H9 (cell line): ENCODE measurements around the gene MRO. TPM values are rescaled to one million over a fixed set of nuclear protein-coding genes. Genes with fewer than 3 reads are reported as not detected.

Source experiments
- DNase-seq: peaks from one replicate; pipeline ENCODE4 v3.0.0-alpha.2; 2017
- H2AFZ ChIP-seq: one replicate; pipeline ENCODE4 v1.6.1; 2013; ENCODE audit warnings: mild to moderate bottlenecking, low read length, control low read depth, moderate library complexity
- H2AK5ac ChIP-seq: 2 replicates; pipeline ENCODE4 v1.6.1; 2013; ENCODE audit warnings: low read length, control low read depth, mixed read lengths; ENCODE audit not compliant: insufficient read length
- H2BK120ac ChIP-seq: one replicate; pipeline ENCODE4 v1.6.1; 2013; ENCODE audit warnings: low read depth, mild to moderate bottlenecking, low read length, control low read depth, inconsistent platforms; ENCODE audit not compliant: poor library complexity, severe bottlenecking
- H2BK12ac ChIP-seq: 2 replicates; pipeline ENCODE4 v1.6.1; 2013; ENCODE audit warnings: low read length, control low read depth, mixed read lengths, low read depth; ENCODE audit not compliant: insufficient read length
- H2BK15ac ChIP-seq: 2 replicates; pipeline ENCODE4 v1.6.1; 2013; ENCODE audit warnings: low read depth, low read length, control low read depth
- H2BK20ac ChIP-seq: one replicate; pipeline ENCODE4 v1.6.1; 2013; ENCODE audit warnings: low read depth, mild to moderate bottlenecking, low read length, control low read depth, inconsistent platforms; ENCODE audit not compliant: poor library complexity, severe bottlenecking
- H2BK5ac ChIP-seq: 2 replicates; pipeline ENCODE4 v1.6.1; 2013; ENCODE audit warnings: low read length, control low read depth, mixed read lengths; ENCODE audit not compliant: insufficient read length
- H3K14ac ChIP-seq: 2 replicates; pipeline ENCODE4 v1.6.1; 2013; ENCODE audit warnings: low read length, control low read depth; ENCODE audit not compliant: insufficient read depth
- H3K18ac ChIP-seq: 2 replicates; pipeline ENCODE4 v1.6.1; 2013; ENCODE audit warnings: low read depth, mild to moderate bottlenecking, mixed read lengths, low read length, control low read depth; ENCODE audit not compliant: insufficient read length
- H3K23ac ChIP-seq: 2 replicates; pipeline ENCODE4 v1.6.1; 2013; ENCODE audit warnings: low read length, control low read depth, mixed read lengths, low read depth; ENCODE audit not compliant: insufficient read length
- H3K23me2 ChIP-seq: 2 replicates; pipeline ENCODE4 v1.6.1; 2013; ENCODE audit warnings: low read depth, mild to moderate bottlenecking, mixed read lengths, low read length, control low read depth; ENCODE audit not compliant: insufficient read length, poor library complexity, severe bottlenecking
- H3K27ac ChIP-seq: 2 replicates; pipeline ENCODE4 v1.5.1; 2013; ENCODE audit warnings: low read length, control low read depth, mixed read lengths, low read depth; ENCODE audit not compliant: insufficient read length
- H3K27me3 ChIP-seq: 2 replicates; pipeline ENCODE4 v1.6.1; 2013; ENCODE audit warnings: low read length, control low read depth, inconsistent platforms; ENCODE audit not compliant: insufficient read depth
- H3K4ac ChIP-seq: 2 replicates; pipeline ENCODE4 v1.6.1; 2013; ENCODE audit warnings: low read depth, mild to moderate bottlenecking, control low read depth, inconsistent platforms, low read length, moderate library complexity
- H3K4me1 ChIP-seq: 2 replicates; pipeline ENCODE4 v1.6.1; 2013; ENCODE audit warnings: low read length, control low read depth, inconsistent platforms; ENCODE audit not compliant: insufficient read depth
- H3K4me2 ChIP-seq: 2 replicates; pipeline ENCODE4 v1.6.1; 2013; ENCODE audit warnings: low read length, control low read depth, mixed read lengths; ENCODE audit not compliant: insufficient read length, insufficient read depth
- H3K56ac ChIP-seq: 2 replicates; pipeline ENCODE4 v1.6.1; 2013; ENCODE audit warnings: low read depth, mild to moderate bottlenecking, mixed read lengths, low read length, control low read depth; ENCODE audit not compliant: insufficient read length
- H3K79me1 ChIP-seq: 2 replicates; pipeline ENCODE4 v1.6.1; 2013; ENCODE audit warnings: low read depth, mild to moderate bottlenecking, moderate library complexity, low read length, control low read depth, inconsistent platforms; ENCODE audit not compliant: insufficient read depth, poor library complexity, severe bottlenecking
- H3K79me2 ChIP-seq: 2 replicates; pipeline ENCODE4 v1.6.1; 2013; ENCODE audit warnings: low read length, control low read depth, inconsistent platforms; ENCODE audit not compliant: insufficient read depth
- H3K9ac ChIP-seq: 2 replicates; pipeline ENCODE4 v1.6.1; 2013; ENCODE audit warnings: low read length, control low read depth, mixed read lengths; ENCODE audit not compliant: insufficient read length; ENCODE audit errors: extremely low read depth
- H3K9me3 ChIP-seq: one replicate; pipeline ENCODE4 v1.6.1; 2013; ENCODE audit warnings: low read depth, low read length, inconsistent platforms; ENCODE audit not compliant: control insufficient read depth
- H3T11ph ChIP-seq: one replicate; pipeline ENCODE4 v1.6.1; 2013; ENCODE audit warnings: mild to moderate bottlenecking, low read length, control low read depth, inconsistent platforms
- H4K20me1 ChIP-seq: one replicate; pipeline ENCODE4 v1.6.1; 2013; ENCODE audit not compliant: control insufficient read depth, insufficient read length, insufficient read depth
- H4K5ac ChIP-seq: 2 replicates; pipeline ENCODE4 v1.6.1; 2013; ENCODE audit warnings: low read depth, mild to moderate bottlenecking, mixed read lengths, low read length, control low read depth; ENCODE audit not compliant: insufficient read length
- H4K8ac ChIP-seq: replicated peaks from 2 replicates; pipeline ENCODE4 v1.6.1; 2013; ENCODE audit warnings: low read length, control low read depth, mixed read lengths, low read depth; ENCODE audit not compliant: insufficient read length
- H4K91ac ChIP-seq: 2 replicates; pipeline ENCODE4 v1.6.1; 2013; ENCODE audit warnings: low read depth, mild to moderate bottlenecking, moderate library complexity, mixed read lengths, low read length, control low read depth; ENCODE audit not compliant: insufficient read length
- H3K27ac Mint-ChIP-seq, 3 experiments: 2 replicates in 2 of 3; 3 replicates in 1 of 3; pipeline ENCODE4 v1.8.0; 2020 to 2021; ENCODE audit warnings: mixed read lengths in 3 of 3, mild to moderate bottlenecking in 1 of 3, moderate library complexity in 1 of 3
- H3K27me3 Mint-ChIP-seq: 2 replicates; pipeline ENCODE4 v1.8.0; 2021; ENCODE audit warnings: low read depth, mild to moderate bottlenecking, moderate library complexity, mixed read lengths
- H3K36me3 Mint-ChIP-seq, 3 experiments: 2 replicates in 2 of 3; 3 replicates in 1 of 3; pipeline ENCODE4 v1.8.0; 2020 to 2021; ENCODE audit warnings: low read depth in 3 of 3, mixed read lengths in 3 of 3; ENCODE audit not compliant: insufficient read depth in 1 of 3
- H3K4me1 Mint-ChIP-seq, 2 experiments: 2 replicates each; pipeline ENCODE4 v1.8.0; 2020; ENCODE audit warnings: mixed read lengths in 2 of 2
- H3K4me3 Mint-ChIP-seq, 2 experiments: 2 replicates in 1 of 2; 3 replicates in 1 of 2; pipeline ENCODE4 v1.8.0; 2020 to 2021; ENCODE audit warnings: mild to moderate bottlenecking in 2 of 2, mixed read lengths in 2 of 2, moderate library complexity in 1 of 2
- H3K9me3 Mint-ChIP-seq, 2 experiments: 2 replicates in 1 of 2; 3 replicates in 1 of 2; pipeline ENCODE4 v1.8.0; 2020; ENCODE audit warnings: mild to moderate bottlenecking in 2 of 2, mixed read lengths in 2 of 2, moderate library complexity in 1 of 2
- WGBS: extraction: QIAGEN DNeasy Blood & Tissue Kit; methylation state at CpG from one replicate; pipeline ENCODE4 v1.1.7; 2013; ENCODE audit warnings: missing lambda C conversion rate, low lambda C conversion rate, mixed read lengths; ENCODE audit not compliant: insufficient read length; ENCODE audit errors: extremely low coverage; 5-methylcytosine and 5-hydroxymethylcytosine counted together
- total RNA-seq: library from RNA; stranded (reverse); gene quantifications from 2 replicates; pipeline ENCODE4 v1.2.1, GENCODE V29; 2021
- TF ChIP-seq, protein P1 (sequence below): fragments of 200-600 bp; sonication (generic); conservative IDR thresholded peaks from 3 replicates; pipeline ENCODE4 v1.8.0; 2021; ENCODE audit warnings: antibody characterized with exemption, mild to moderate bottlenecking

Gene MRO
- total RNA-seq, 1 experiment from 2014 or later: 0.57 TPM

DNA sequence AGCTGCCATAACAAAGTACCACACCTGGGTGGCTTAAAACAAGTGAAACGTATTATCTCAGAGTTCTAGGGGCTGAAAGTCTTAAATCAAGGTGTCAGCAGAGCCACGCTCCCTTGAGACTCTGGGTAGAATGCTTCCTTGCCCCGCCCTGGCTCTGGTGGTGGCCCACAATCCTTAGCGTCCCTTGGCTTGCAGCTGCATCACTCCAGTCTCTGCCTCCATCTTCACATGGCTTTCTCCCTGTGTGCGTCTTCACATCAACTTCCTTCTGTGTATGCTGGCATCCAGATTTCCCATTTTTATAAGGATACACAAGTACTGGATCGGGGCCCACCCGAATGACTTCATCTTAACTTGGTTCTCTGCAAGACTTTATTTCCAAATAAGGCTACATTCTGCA is 62.5 kb downstream of the MRO start:
- Histone ChIP-seq H3K27me3 (no peaks in the 10 kb centered on the region), H3K14ac (no peak overlapping the region), H3T11ph (no peak overlapping the region), H2BK120ac (no peak overlapping the region), H3K23ac (no peak overlapping the region), H4K8ac (no peak overlapping the region), H3K79me2 (no peaks in the 10 kb centered on the region), H4K20me1 (no peaks in the 10 kb centered on the region), H3K9me3 (no peaks in the 10 kb centered on the region), H2AK5ac (no peak overlapping the region), H3K79me1 (no peaks in the 10 kb centered on the region), H2BK20ac (no peak overlapping the region), H3K4me2 (no peak overlapping the region), H2BK12ac (no peak overlapping the region), H3K4me1 (no peaks in the 10 kb centered on the region), H3K56ac (no peak overlapping the region), H2BK5ac (no peak overlapping the region), H2AFZ (no peak overlapping the region), H3K4ac (no peak overlapping the region), H3K27ac (no peak overlapping the region), H3K18ac (no peak overlapping the region), H4K91ac (no peak overlapping the region), H4K5ac (no peak overlapping the region), H2BK15ac (no peak overlapping the region), H3K9ac (no peak overlapping the region), H3K23me2 (no peaks in the 10 kb centered on the region)
- Mint-ChIP-seq H3K36me3 (0 out of 7 replicates have a peak, but pooled peaks cover 0 to 6% (median 0%) of the 10 kb centered on the region in 3 experiments), H3K4me3 (no peak overlapping the region), H3K27ac (no peak overlapping the region), H3K27me3 (peaks cover 13% of the 10 kb centered on the region), H3K4me1 (no peaks in the 10 kb centered on the region), H3K9me3 (peaks cover 2% of the 10 kb centered on the region in 2 experiments; a peak in 3 of 5 replicates)
- no CpG with 5 or more reads among the region's 7 CpGs for WGBS
- DNase-seq: no peak
- TF ChIP-seq, protein P1, sequence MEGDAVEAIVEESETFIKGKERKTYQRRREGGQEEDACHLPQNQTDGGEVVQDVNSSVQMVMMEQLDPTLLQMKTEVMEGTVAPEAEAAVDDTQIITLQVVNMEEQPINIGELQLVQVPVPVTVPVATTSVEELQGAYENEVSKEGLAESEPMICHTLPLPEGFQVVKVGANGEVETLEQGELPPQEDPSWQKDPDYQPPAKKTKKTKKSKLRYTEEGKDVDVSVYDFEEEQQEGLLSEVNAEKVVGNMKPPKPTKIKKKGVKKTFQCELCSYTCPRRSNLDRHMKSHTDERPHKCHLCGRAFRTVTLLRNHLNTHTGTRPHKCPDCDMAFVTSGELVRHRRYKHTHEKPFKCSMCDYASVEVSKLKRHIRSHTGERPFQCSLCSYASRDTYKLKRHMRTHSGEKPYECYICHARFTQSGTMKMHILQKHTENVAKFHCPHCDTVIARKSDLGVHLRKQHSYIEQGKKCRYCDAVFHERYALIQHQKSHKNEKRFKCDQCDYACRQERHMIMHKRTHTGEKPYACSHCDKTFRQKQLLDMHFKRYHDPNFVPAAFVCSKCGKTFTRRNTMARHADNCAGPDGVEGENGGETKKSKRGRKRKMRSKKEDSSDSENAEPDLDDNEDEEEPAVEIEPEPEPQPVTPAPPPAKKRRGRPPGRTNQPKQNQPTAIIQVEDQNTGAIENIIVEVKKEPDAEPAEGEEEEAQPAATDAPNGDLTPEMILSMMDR: no peak
